Immature natural killer cell (primary cell): ENCODE results near the gene ACTN4. TPM values are rescaled to one million over a fixed set of nuclear protein-coding genes. Genes with fewer than 3 reads are reported as not detected.
A peak's percentile ranks its signal among the peaks of the same experiment; 100 is the strongest.

Experiments used
- DNase-seq, 3 donors: peaks; one replicate each; pipeline ENCODE4 v3.0.0; 2022; ENCODE audit warnings: mixed read lengths in 1 of 3
- H3K27ac Mint-ChIP-seq, 6 donors: one replicate each; pipeline ENCODE4 v1.8.0; 2020; ENCODE audit warnings: mixed read lengths in 6 of 6, mild to moderate bottlenecking in 5 of 6, inconsistent platforms in 4 of 6, moderate library complexity in 3 of 6
- H3K27me3 Mint-ChIP-seq, 3 donors: one replicate each; pipeline ENCODE4 v1.8.0; 2020 to 2021; ENCODE audit warnings: low read depth in 3 of 3, mild to moderate bottlenecking in 3 of 3, mixed read lengths in 3 of 3, moderate library complexity in 3 of 3, inconsistent platforms in 1 of 3
- H3K36me3 Mint-ChIP-seq, 3 donors: one replicate each; pipeline ENCODE4 v1.8.0; 2020; ENCODE audit warnings: mixed read lengths in 3 of 3, inconsistent platforms in 2 of 3, mild to moderate bottlenecking in 2 of 3
- H3K4me1 Mint-ChIP-seq, 2 donors: one replicate each; pipeline ENCODE4 v1.8.0; 2020; ENCODE audit warnings: inconsistent platforms in 2 of 2, mild to moderate bottlenecking in 2 of 2, mixed read lengths in 2 of 2, moderate library complexity in 1 of 2
- H3K4me3 Mint-ChIP-seq, 5 donors: one replicate each; pipeline ENCODE4 v1.8.0; 2020; ENCODE audit warnings: mild to moderate bottlenecking in 5 of 5, mixed read lengths in 5 of 5, inconsistent platforms in 3 of 5, moderate library complexity in 3 of 5
- H3K9me3 Mint-ChIP-seq, 6 donors: one replicate each; pipeline ENCODE4 v1.8.0; 2020; ENCODE audit warnings: mild to moderate bottlenecking in 6 of 6, mixed read lengths in 6 of 6, inconsistent platforms in 4 of 6, moderate library complexity in 3 of 6
- polyA plus RNA-seq, 3 donors: library from polyadenylated mRNA; unstranded; fragments of 300-500 nt; fragmentation: Illumina TruSeq; gene quantifications; one replicate each; pipeline ENCODE4 v1.2.3, GENCODE V29; 2021

Gene ACTN4
- polyA plus RNA-seq, 3 donors from 2014 or later = 8.5 to 68.3 (median 17.4) TPM

DNA sequence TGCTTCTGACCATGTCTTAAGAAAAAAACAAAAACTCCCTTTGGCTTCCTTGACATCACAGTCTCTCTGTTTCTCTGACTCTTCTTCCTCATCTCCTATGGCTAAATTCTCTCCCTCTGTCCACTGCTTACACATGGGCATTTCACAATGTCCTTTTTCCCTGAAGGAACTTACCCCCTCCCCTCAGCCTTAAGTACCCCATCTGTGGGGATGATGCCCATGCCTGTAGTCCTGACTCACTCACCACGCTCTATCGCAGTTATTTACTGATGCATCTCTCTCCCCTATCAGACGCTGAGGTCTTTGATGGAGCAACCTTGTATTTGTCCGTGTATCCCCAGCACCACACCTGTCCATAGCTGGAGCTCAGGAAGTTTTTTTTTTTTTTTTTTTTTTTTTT is 32.4 kb downstream of the ACTN4 start:
- Mint-ChIP-seq H3K9me3 (peaks cover 0 to 1% (median 0%) of the 10 kb centered on the region in 6 donors), H3K27ac (peak overlapping the region; percentile 99 to 100 (median 100)), H3K27me3 (peaks cover 13 to 31% (median 24%) of the 10 kb centered on the region in 3 donors), H3K36me3 (peaks cover 0 to 14% (median 8%) of the 10 kb centered on the region in 3 donors), H3K4me3 (peak overlapping the region; percentile 62 to 87 (median 77)), H3K4me1 (peaks cover 99 to 100% of the 10 kb centered on the region in 2 donors)
- no peak for DNase-seq

- no peak for DNase-seq
- Mint-ChIP-seq H3K27ac (peak overlapping the region; percentile 99 to 100 (median 100)), H3K4me3 (peak overlapping the region; percentile 52 to 72 (median 57)), H3K4me1 (peaks cover 99 to 100% of the 10 kb centered on the region in 2 donors), H3K27me3 (peaks cover 10 to 29% (median 21%) of the 10 kb centered on the region in 3 donors), H3K36me3 (peaks cover 0 to 14% (median 4%) of the 10 kb centered on the region in 3 donors), H3K9me3 (no peaks in the 10 kb centered on the region)
Observed at GRCh38 chr19:38682195-38682867, 34.9 kb downstream of the ACTN4 start.

DNA sequence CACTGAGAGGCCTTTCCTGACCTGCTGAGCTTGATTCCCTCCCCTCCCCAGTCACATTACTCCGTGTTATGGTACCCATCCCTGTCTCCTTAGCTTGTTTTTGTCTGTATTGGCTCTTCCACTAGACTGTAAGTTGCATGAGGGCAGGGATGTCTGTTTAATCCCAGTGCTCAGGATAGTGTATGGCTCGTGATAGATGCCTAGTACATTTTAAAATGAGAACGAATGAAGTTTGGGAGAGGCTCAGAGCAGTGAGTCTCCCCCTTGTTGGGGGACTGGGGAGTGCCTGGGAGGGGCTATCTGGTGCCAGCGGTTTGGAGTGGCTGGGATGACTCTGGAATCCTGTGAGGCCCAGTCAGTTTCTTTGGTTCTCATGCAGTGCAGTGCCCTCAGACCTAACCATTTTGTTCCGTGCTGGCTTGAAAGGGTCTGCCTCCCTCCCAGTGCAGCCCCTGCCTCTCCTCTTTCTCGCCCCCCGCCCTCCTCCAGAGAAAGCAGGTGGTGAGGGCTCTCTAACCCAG is 35.5 kb downstream of the ACTN4 start:
- peaks cover 99 to 100% of the 10 kb centered on the region in 2 donors for H3K4me1 Mint-ChIP-seq
- peaks cover 0 to 14% (median 9%) of the 10 kb centered on the region in 3 donors for H3K36me3 Mint-ChIP-seq
- H3K9me3 Mint-ChIP-seq = no peaks in the 10 kb centered on the region
- no peak for DNase-seq
- peak overlapping the region; percentile 58 to 73 (median 70) for H3K4me3 Mint-ChIP-seq
- H3K27ac Mint-ChIP-seq = peak overlapping the region; percentile 99 to 100 (median 100)
- peaks cover 10 to 27% (median 21%) of the 10 kb centered on the region in 3 donors for H3K27me3 Mint-ChIP-seq

GRCh38 chr19:38683393-38684077 is 36.1 kb downstream of the ACTN4 start:
- H3K27ac Mint-ChIP-seq = peak overlapping the region; percentile 99 to 100 (median 100)
- no peaks in the 10 kb centered on the region for H3K9me3 Mint-ChIP-seq
- H3K4me1 Mint-ChIP-seq = peaks cover 95 to 96% of the 10 kb centered on the region in 2 donors
- peaks cover 0 to 14% (median 5%) of the 10 kb centered on the region in 3 donors for H3K36me3 Mint-ChIP-seq
- peak in 2 of 3 donors; percentile 52 to 56 for DNase-seq
- peak overlapping the region; percentile 58 to 73 (median 70) for H3K4me3 Mint-ChIP-seq
- H3K27me3 Mint-ChIP-seq = peaks cover 10 to 24% (median 21%) of the 10 kb centered on the region in 3 donors

- peaks cover 10 to 23% (median 21%) of the 10 kb centered on the region in 3 donors for H3K27me3 Mint-ChIP-seq
- H3K9me3 Mint-ChIP-seq = no peaks in the 10 kb centered on the region
- peaks cover 0 to 16% (median 5%) of the 10 kb centered on the region in 3 donors for H3K36me3 Mint-ChIP-seq
Observed at GRCh38 chr19:38684078-38684861, 36.8 kb downstream of the ACTN4 start.

DNA sequence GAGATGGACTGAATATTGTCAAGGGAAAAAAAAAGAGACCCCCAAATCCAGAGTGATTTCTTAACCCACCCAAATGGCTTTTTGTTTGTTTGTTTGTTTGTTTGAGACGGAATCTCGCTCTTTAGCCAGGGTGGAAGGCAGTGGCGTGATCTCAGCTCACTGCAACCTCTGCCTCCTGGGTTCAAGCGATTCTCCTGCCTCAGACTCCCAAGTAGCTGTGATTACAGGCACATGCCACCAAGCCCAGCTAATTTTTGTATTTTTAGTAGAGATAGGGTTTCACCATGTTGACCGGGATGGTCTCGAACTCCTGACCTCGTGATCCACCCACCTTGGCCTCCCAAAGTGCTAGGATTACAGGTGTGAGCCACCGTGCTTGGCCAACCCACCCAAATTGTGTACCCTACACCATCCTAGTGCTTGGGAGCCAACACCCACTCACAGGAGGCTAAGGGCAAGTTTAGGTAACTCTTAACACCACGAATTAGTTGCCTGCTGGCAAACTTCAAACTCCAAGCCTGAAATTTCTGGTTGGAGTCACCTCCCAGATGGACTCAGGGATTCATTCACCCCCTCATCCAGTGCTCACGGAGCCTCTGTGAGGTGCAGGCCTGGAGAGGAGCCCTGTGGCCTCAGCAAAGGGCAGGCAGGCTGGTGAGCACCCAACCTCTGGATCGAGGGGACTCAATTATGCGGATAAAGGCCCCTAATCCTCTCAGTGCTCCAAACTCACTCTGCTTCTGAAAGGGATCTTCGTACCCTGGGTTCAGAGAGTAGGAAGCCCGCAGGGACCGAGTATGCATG is 37.6 kb downstream of the ACTN4 start:
- peaks cover 0 to 13% (median 5%) of the 10 kb centered on the region in 3 donors for H3K36me3 Mint-ChIP-seq
- peak overlapping the region; percentile 99 to 100 (median 100) for H3K27ac Mint-ChIP-seq
- DNase-seq = no peak
- H3K4me1 Mint-ChIP-seq = peaks cover 92 to 96% of the 10 kb centered on the region in 2 donors
- peaks cover 10 to 17% (median 14%) of the 10 kb centered on the region in 3 donors for H3K27me3 Mint-ChIP-seq
- no peaks in the 10 kb centered on the region for H3K9me3 Mint-ChIP-seq
- peak overlapping the region in 4 of 5 donors; percentile 30 to 81 (median 73) for H3K4me3 Mint-ChIP-seq

More at GRCh38 chr19:38684078-38684861, 36.8 kb downstream of the ACTN4 start:
- DNase-seq = peak in 2 of 3 donors; percentile 44 to 56
- H3K4me1 Mint-ChIP-seq = peaks cover 95 to 96% of the 10 kb centered on the region in 2 donors
- peak overlapping the region; percentile 58 to 73 (median 70) for H3K4me3 Mint-ChIP-seq
- H3K27ac Mint-ChIP-seq = peak overlapping the region; percentile 99 to 100 (median 100)

GRCh38 chr19:38685666-38686529 is 38.4 kb downstream of the ACTN4 start:
- Mint-ChIP-seq H3K4me3 (peak overlapping the region; percentile 70 to 81 (median 76)), H3K36me3 (peaks cover 0 to 13% (median 5%) of the 10 kb centered on the region in 3 donors), H3K4me1 (peaks cover 92 to 96% of the 10 kb centered on the region in 2 donors), H3K9me3 (no peaks in the 10 kb centered on the region), H3K27me3 (peaks cover 9 to 12% (median 11%) of the 10 kb centered on the region in 3 donors), H3K27ac (peak overlapping the region; percentile 99 to 100 (median 100))
- DNase-seq = no peak

- Mint-ChIP-seq H3K4me1 (peaks cover 92 to 96% of the 10 kb centered on the region in 2 donors), H3K27me3 (peaks cover 9 to 10% (median 9%) of the 10 kb centered on the region in 3 donors), H3K36me3 (peaks cover 0 to 9% (median 5%) of the 10 kb centered on the region in 3 donors), H3K9me3 (no peaks in the 10 kb centered on the region), H3K4me3 (peak overlapping the region; percentile 70 to 81 (median 76)), H3K27ac (peak overlapping the region; percentile 99 to 100 (median 100))
- DNase-seq = peak; percentile 59 to 74 (median 71)
Observed at GRCh38 chr19:38686530-38686888, 39.1 kb downstream of the ACTN4 start.

DNA sequence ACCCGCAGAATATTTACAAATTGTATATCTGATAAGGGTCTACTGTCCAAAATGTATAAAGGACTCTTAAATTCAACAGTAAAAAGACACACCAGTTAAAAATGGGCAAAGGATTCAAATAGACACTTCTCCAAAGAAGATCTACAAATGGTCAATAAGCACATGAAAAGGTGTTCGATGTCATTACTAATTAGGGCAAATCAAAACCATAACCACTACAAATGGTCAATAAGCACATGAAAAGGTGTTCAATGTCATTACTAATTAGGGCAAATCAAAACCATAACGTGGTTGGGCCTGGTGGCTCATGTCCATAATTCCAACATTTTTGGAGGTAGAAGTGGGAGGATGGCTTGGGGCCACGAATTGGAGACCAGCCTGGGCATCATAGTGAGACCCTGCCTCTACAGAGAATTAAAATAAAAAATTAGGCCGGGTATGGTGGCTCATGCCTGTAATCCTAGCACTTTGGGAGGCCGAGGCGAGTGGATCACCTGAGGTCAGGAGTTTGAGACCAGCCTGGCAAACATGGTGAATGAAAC is 40.5 kb downstream of the ACTN4 start:
- H3K4me1 Mint-ChIP-seq = peaks cover 93 to 96% of the 10 kb centered on the region in 2 donors
- peaks cover 8 to 14% (median 13%) of the 10 kb centered on the region in 3 donors for H3K27me3 Mint-ChIP-seq
- peak overlapping the region in 1 of 5 donors; percentile 5 for H3K4me3 Mint-ChIP-seq
- H3K36me3 Mint-ChIP-seq = peaks cover 0 to 5% (median 3%) of the 10 kb centered on the region in 3 donors
- peak overlapping the region; percentile 99 to 100 (median 100) for H3K27ac Mint-ChIP-seq
- no peaks in the 10 kb centered on the region for H3K9me3 Mint-ChIP-seq
- no peak for DNase-seq

DNA sequence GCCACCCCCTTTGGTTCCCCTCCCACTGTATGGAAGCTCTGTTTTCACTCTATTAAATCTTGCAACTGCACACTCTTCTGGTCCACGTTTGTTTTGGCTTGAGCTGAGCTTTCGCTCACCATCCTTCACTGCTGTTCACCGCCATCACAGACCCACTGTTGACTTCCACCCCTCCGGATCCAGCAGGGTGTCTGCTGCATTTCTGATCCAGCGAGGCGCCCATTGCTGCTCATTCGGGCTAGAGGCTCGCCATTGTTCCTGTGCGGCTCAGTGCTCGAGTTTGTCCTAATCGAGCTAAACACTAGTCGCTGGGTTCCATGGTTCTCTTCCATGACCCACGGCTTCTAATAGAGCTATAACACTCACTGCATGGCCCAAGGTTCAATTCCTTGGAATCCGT is 42.7 kb downstream of the ACTN4 start:
- H3K27ac Mint-ChIP-seq = peak overlapping the region; percentile 50 to 100 (median 99)
- peak overlapping the region in 1 of 5 donors; percentile 14 for H3K4me3 Mint-ChIP-seq
- no peak for DNase-seq
- H3K27me3 Mint-ChIP-seq = peaks cover 14 to 21% (median 16%) of the 10 kb centered on the region in 3 donors
- H3K9me3 Mint-ChIP-seq = no peaks in the 10 kb centered on the region
- H3K4me1 Mint-ChIP-seq = peaks cover 93 to 96% of the 10 kb centered on the region in 2 donors
- H3K36me3 Mint-ChIP-seq = peaks cover 0 to 5% (median 3%) of the 10 kb centered on the region in 3 donors

GRCh38 chr19:38690832-38691231 is 43.4 kb downstream of the ACTN4 start:
- Mint-ChIP-seq H3K4me3 (peak overlapping the region; percentile 27 to 86 (median 63)), H3K9me3 (no peaks in the 10 kb centered on the region), H3K36me3 (peaks cover 0 to 5% (median 3%) of the 10 kb centered on the region in 3 donors), H3K27ac (peak overlapping the region; percentile 97 to 100 (median 99)), H3K4me1 (peaks cover 93 to 96% of the 10 kb centered on the region in 2 donors), H3K27me3 (peaks cover 16 to 21% (median 16%) of the 10 kb centered on the region in 3 donors)
- DNase-seq = no peak
